22Rv1 (cell line): ENCODE measurements around the gene KRT5.
"Not testable (repeated sequence)": the region's sequence is repeated elsewhere in the genome, so short reads cannot be mapped to it uniquely, and the experiment has no call there.

Experiments
- ZFX ChIP-seq: fragments of 450-650 bp; IDR thresholded peaks from 2 replicates; pipeline ENCODE4 v1.6.1; 2017; ENCODE audit warnings: antibody characterized with exemption, borderline replicate concordance
- TF ChIP-seq, protein P1 (sequence below): fragments of 450-650 bp; IDR thresholded peaks from 2 replicates; pipeline ENCODE4 v1.5.1; 2017; ENCODE audit warnings: mild to moderate bottlenecking

DNA sequence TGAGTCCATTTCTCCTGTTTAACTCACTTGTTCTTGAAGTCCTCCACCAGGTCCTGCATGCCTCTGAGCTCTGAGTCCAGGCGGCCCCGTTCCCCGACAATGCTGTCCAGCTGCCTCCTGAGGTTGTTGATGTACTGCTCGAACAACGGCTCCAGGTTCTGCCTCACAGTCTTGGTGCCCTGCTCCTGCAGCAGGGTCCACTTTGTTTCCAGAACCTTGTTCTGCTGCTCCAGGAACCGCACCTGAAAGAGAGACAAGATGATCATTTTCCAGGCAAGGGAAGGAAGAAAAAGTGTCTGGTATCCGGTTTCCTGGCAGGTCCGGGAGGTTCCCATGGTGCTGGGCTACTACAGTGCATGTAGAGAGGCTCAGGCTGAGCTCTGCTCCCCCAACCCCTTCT, 28.7 kb downstream of the KRT5 start:
- TF ChIP-seq, protein P1, sequence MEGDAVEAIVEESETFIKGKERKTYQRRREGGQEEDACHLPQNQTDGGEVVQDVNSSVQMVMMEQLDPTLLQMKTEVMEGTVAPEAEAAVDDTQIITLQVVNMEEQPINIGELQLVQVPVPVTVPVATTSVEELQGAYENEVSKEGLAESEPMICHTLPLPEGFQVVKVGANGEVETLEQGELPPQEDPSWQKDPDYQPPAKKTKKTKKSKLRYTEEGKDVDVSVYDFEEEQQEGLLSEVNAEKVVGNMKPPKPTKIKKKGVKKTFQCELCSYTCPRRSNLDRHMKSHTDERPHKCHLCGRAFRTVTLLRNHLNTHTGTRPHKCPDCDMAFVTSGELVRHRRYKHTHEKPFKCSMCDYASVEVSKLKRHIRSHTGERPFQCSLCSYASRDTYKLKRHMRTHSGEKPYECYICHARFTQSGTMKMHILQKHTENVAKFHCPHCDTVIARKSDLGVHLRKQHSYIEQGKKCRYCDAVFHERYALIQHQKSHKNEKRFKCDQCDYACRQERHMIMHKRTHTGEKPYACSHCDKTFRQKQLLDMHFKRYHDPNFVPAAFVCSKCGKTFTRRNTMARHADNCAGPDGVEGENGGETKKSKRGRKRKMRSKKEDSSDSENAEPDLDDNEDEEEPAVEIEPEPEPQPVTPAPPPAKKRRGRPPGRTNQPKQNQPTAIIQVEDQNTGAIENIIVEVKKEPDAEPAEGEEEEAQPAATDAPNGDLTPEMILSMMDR = not testable (repeated sequence)
- TF ChIP-seq ZFX = not testable (repeated sequence)
